Stomach (tissue), 4 donors: ENCODE data around the gene FXR1.

Experiments
- CTCF ChIP-seq, 7 experiments: fragments of 450-650 bp in 4 of 7; fragments of 200-600 bp in 3 of 7; sonication (generic) in 3 of 7; IDR thresholded peaks; one replicate each; pipeline ENCODE4 v1.5.1; 2016 to 2019; ENCODE audit warnings: antibody characterized with exemption in 7 of 7, control low read depth in 2 of 7, mild to moderate bottlenecking in 1 of 7
- EP300 ChIP-seq: sonication (generic); formaldehyde crosslinking; IDR thresholded peaks from one replicate; pipeline ENCODE4 v1.6.1; 2017; ENCODE audit warnings: antibody characterized with exemption

DNA sequence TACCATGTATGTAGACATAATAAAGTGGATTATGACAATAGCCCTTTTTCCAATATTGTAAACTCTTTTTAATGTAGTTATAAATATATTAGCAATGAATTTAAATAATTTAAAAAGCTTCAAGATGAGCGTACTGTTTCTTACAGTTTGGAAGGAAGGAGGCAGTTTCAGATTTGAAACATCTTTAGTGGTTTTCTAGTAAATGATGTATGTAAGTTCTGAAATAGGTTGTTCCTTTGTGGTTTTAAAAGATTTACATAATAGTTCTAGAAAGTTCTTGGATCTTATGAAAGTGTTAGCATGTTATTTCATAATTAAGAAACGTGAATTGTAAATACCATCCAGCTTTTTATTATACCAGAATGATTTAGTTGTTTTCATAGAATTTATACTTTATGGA is 61.1 kb downstream of the FXR1 start:
- TF ChIP-seq CTCF (IDR thresholded peaks at IDR 0.05), result no peak
- TF ChIP-seq EP300, result no peak
